ENCODE data around the gene ZNRD2. TPM values are rescaled to one million over a fixed set of nuclear protein-coding genes. Genes with fewer than 3 reads are reported as not detected.
A peak's percentile ranks its signal among the peaks of the same experiment; 100 is the strongest.

The ZNRD2 gene
- total RNA-seq, 1 experiment from 2014 or later: 66.8 TPM

- TF ChIP-seq EZH2 (IDR thresholded peaks at IDR 0.05): no peak
- no peak for TF ChIP-seq FOSL1 (IDR thresholded peaks at IDR 0.05; ENCODE audit: low read depth)
- TF ChIP-seq SP1 (IDR thresholded peaks at IDR 0.05; ENCODE audit: low read depth): no peak
- TF ChIP-seq, protein P1, sequence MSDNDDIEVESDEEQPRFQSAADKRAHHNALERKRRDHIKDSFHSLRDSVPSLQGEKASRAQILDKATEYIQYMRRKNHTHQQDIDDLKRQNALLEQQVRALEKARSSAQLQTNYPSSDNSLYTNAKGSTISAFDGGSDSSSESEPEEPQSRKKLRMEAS (IDR thresholded peaks at IDR 0.05): no peak
Measured at GRCh38 chr11:65615229-65615949, 45.1 kb downstream of the ZNRD2 start, which contains the start of gene PCNX3 (continued).

DNA sequence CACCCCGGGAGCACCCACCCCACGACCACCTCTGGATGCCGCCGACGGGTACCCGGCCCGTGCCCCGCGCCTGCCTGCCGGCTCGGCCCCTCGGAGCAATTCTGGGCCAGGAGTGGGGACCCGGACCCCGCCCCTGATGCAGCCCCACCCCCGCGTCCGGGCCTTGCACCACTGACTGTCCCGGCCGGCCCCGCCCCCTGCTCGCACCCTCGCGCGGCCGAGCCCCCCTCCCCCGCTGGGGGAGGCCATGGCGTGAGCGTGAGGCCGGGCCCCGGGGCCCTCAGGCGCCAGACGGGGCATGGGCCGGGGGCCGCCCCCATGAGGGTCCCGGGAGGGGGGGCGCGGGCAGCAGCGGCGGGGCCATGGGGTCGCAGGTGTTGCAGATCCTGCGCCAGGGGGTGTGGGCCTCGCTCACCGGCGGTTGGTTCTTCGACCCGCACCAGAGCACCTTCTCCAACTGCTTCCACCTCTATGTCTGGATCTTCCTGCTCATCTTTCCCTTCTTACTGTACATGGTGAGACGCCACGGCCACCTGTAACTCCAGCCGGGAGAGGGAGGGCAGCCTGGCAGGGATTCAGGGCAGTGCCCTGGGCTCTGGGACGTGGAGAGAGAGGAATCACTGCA lies 45.8 kb downstream of the ZNRD2 start:
- peak; percentile 24 for ATAC-seq
- ChIA-PET POLR2A (interaction anchor here (0.7 to 1.8 kb wide), 14 partner anchors 9 to 275 kb away, joined by 3 to 11 read pairs (median 5); partner anchors contain the start of genes CCDC85B, CFL1, NEAT1 and RELA), RAD21 (ENCODE audit: low non-redundant PET in 1 of 2, low total read pairs in 2 of 2, uncharacterized antibody in 2 of 2, unreplicated experiment in 2 of 2) (interaction anchor here in 1 of 2 experiments (1.2 kb wide), 1 partner anchor 96 kb away, joined by 3 read pairs; the partner anchor contains the start of gene KAT5), CTCF (interaction anchor here (1.0 to 1.5 kb wide), 8 partner anchors 10 to 269 kb away, joined by 3 to 15 read pairs (median 6); partner anchors contain the start of genes FAM89B, MUS81 and SIPA1)
- no TSS peak for BruUV-seq (replicated peaks)
- intact Hi-C loops (cut with micrococcal nuclease): loop anchor here (1.0 to 2.0 kb wide), 2 partner anchors 39 to 243 kb away; partner anchors contain the start of gene EHBP1L1
- peaks cover 68% of the 10 kb centered on the region for H3K79me2 ChIP-seq (ENCODE audit: insufficient read depth, low read length)
- H3K9me3 ChIP-seq (ENCODE audit: control insufficient read depth in 1 of 2, insufficient read depth in 1 of 2, low read depth in 1 of 2, low read length in 2 of 2): no peaks in the 10 kb centered on the region
- H3K9me2 ChIP-seq (ENCODE audit: insufficient read depth): no peaks in the 10 kb centered on the region
- H3K4me3 ChIP-seq (replicated peaks in 1 of 2; ENCODE audit: low read depth in 1 of 2, low read length in 2 of 2): peak overlapping the region; percentile 73 to 86
- H3K9ac ChIP-seq (ENCODE audit: low read length): peak overlapping the region; percentile 85
- peak overlapping the region; percentile 90 for H3K4me2 ChIP-seq (ENCODE audit: low read length)
- H3K27me3 ChIP-seq (ENCODE audit: insufficient read depth, low read length): no peaks in the 10 kb centered on the region
- no peaks in the 10 kb centered on the region for H4K20me1 ChIP-seq (ENCODE audit: insufficient read depth)
- no peak for DNase-seq (ENCODE audit: low read depth, low spot score)
- peaks cover 10 to 37% of the 10 kb centered on the region in 2 experiments for H3K4me1 ChIP-seq (ENCODE audit: control insufficient read depth in 1 of 2, insufficient read depth in 2 of 2, low read length in 2 of 2)
- TF ChIP-seq POLR2A (IDR thresholded peaks at IDR 0.05; ENCODE audit: borderline replicate concordance, extremely low read depth, insufficient read depth, insufficient read length): peak; percentile 8
- TF ChIP-seq ZFX (IDR thresholded peaks at IDR 0.05): peak; percentile 69; the same call in 1 of the 2 replicates
- TF ChIP-seq ELF1 (IDR thresholded peaks at IDR 0.05; ENCODE audit: borderline replicate concordance, low read depth): no peak
- H3K36me3 ChIP-seq (ENCODE audit: control insufficient read depth in 1 of 2, insufficient read depth in 2 of 2, low read length in 2 of 2): peaks cover 19 to 27% of the 10 kb centered on the region in 2 experiments; a peak in 3 of 4 replicates
- H3K27ac ChIP-seq (ENCODE audit: low read depth, low read length): peak overlapping the region; percentile 86
- H2AFZ ChIP-seq (ENCODE audit: low read depth, low read length, poor library complexity, severe bottlenecking): no peak overlapping the region
